SU-DHL-6 (cell line): Measurements from ENCODE around the gene LTBP2.

Experiments used
- H2AFZ ChIP-seq: fragments of 200-600 bp; sonication (generic); 2 replicates; pipeline ENCODE4 v1.6.1; 2014; ENCODE audit warnings: low read depth, mild to moderate bottlenecking, moderate library complexity, mixed read lengths, antibody characterized with exemption, low read length; ENCODE audit not compliant: severe bottlenecking
- H3F3A ChIP-seq: fragments of 200-600 bp; shearing (Covaris generic); 2 replicates; pipeline ENCODE4 v1.6.0; 2016; ENCODE audit warnings: antibody characterized with exemption, mild to moderate bottlenecking; ENCODE audit not compliant: insufficient read depth
- H3K27ac ChIP-seq: fragments of 200-600 bp; sonication (generic); 2 replicates; pipeline ENCODE4 v1.5.1; 2016; ENCODE audit warnings: low read depth, mild to moderate bottlenecking, low read length, moderate library complexity, mixed read lengths
- H3K27me3 ChIP-seq: fragments of 200-600 bp; sonication (generic), shearing (Covaris generic); 2 replicates; pipeline ENCODE4 v1.6.0; 2014; ENCODE audit warnings: mild to moderate bottlenecking, low read length
- H3K36me3 ChIP-seq: fragments of 200-600 bp; sonication (generic); 2 replicates; pipeline ENCODE4 v1.6.1; 2014; ENCODE audit warnings: mild to moderate bottlenecking, low read length, mixed read lengths
- H3K4me2 ChIP-seq: fragments of 300-600, 200-600 bp; shearing (Covaris generic), sonication (generic); 2 replicates; pipeline ENCODE4 v1.6.0; 2014; ENCODE audit warnings: low read length, low read depth, mild to moderate bottlenecking; ENCODE audit not compliant: poor library complexity, severe bottlenecking
- H3K4me3 ChIP-seq: fragments of 200-600 bp; sonication (generic); 2 replicates; pipeline ENCODE4 v1.5.1; 2014; ENCODE audit warnings: antibody characterized with exemption, low read length, mild to moderate bottlenecking, mixed read lengths; ENCODE audit not compliant: insufficient read depth, poor library complexity, severe bottlenecking
- H3K79me2 ChIP-seq: fragments of 200-600 bp; sonication (generic); 2 replicates; pipeline ENCODE4 v1.6.1; 2014; ENCODE audit warnings: mild to moderate bottlenecking, low read length, moderate library complexity; ENCODE audit not compliant: insufficient read depth
- H3K9ac ChIP-seq: fragments of 200-600 bp; sonication (generic); 2 replicates; pipeline ENCODE4 v1.7.0; 2014; ENCODE audit warnings: mild to moderate bottlenecking, low read length
- H3K9me2 ChIP-seq: fragments of 200-600 bp; sonication (generic); replicated peaks from 2 replicates; pipeline ENCODE4 v1.6.1; 2014; ENCODE audit warnings: low read length; ENCODE audit not compliant: insufficient read depth
- H3K9me3 ChIP-seq: fragments of 200-600 bp; sonication (generic); 2 replicates; pipeline ENCODE4 v1.6.1; 2014; ENCODE audit warnings: low read length, mixed read lengths; ENCODE audit not compliant: insufficient read depth
- H4K20me1 ChIP-seq: fragments of 200-600 bp; sonication (generic); 2 replicates; pipeline ENCODE4 v1.6.1; 2014; ENCODE audit warnings: low read depth, mild to moderate bottlenecking, antibody characterized with exemption, low read length, moderate library complexity, mixed read lengths
- CTCF ChIP-seq: fragments of 200-600 bp; sonication (generic); IDR thresholded peaks from one replicate; pipeline ENCODE4 v1.5.1; 2017; ENCODE audit warnings: antibody characterized with exemption, mild to moderate bottlenecking, low read length, moderate library complexity; ENCODE audit not compliant: insufficient read depth, poor library complexity, severe bottlenecking
- EZH2phosphoT487 ChIP-seq: fragments of 200-600 bp; sonication (generic), shearing (Covaris generic); conservative IDR thresholded peaks from 2 replicates; pipeline ENCODE4 v1.6.1; 2018; ENCODE audit warnings: mild to moderate bottlenecking, antibody characterized with exemption, low read length, moderate library complexity, mixed read lengths

The LTBP2 gene

DNA sequence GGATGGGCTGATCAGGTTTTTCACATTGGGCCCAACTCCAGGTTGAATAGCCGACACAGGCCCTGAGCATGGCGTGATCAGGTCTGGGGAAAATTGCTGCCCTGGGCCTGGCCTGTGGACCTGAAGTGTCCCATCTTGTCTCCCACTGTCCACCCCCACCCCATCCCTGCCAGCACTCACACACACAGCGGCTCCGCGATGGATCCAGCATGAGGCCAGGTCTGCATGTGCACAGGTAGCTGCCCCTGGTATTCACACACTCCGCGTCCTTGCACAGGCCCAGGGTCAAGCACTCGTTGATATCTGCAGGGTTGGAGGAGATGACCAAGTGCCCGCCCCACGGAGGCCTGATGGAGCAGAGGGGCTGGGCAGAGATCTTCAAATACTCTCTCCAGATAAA, 79.8 kb downstream of the LTBP2 start:
- TF ChIP-seq CTCF (no peak), EZH2phosphoT487 (no peak)
- Histone ChIP-seq H3K9me3 (no peaks in the 10 kb centered on the region), H3K9me2 (no peaks in the 10 kb centered on the region), H3K79me2 (no peaks in the 10 kb centered on the region), H4K20me1 (no peaks in the 10 kb centered on the region), H3K4me3 (no peak overlapping the region), H3K36me3 (no peaks in the 10 kb centered on the region), H3K27ac (no peak overlapping the region), H3K27me3 (no peaks in the 10 kb centered on the region), H3K4me2 (no peak overlapping the region), H3K9ac (no peak overlapping the region), H2AFZ (no peak overlapping the region), H3F3A (no peaks in the 10 kb centered on the region)

- Histone ChIP-seq H4K20me1 (no peaks in the 10 kb centered on the region), H3K27ac (no peak overlapping the region), H3K9me3 (no peaks in the 10 kb centered on the region), H3K4me3 (no peak overlapping the region), H3K79me2 (no peaks in the 10 kb centered on the region), H3F3A (no peaks in the 10 kb centered on the region), H2AFZ (no peak overlapping the region), H3K9me2 (no peaks in the 10 kb centered on the region), H3K9ac (no peak overlapping the region), H3K27me3 (no peaks in the 10 kb centered on the region), H3K36me3 (no peaks in the 10 kb centered on the region), H3K4me2 (no peak overlapping the region)
- no peak for TF ChIP-seq EZH2phosphoT487
- no peak for TF ChIP-seq CTCF
Measured at GRCh38 chr14:74531467-74531866, 80.6 kb downstream of the LTBP2 start.

DNA sequence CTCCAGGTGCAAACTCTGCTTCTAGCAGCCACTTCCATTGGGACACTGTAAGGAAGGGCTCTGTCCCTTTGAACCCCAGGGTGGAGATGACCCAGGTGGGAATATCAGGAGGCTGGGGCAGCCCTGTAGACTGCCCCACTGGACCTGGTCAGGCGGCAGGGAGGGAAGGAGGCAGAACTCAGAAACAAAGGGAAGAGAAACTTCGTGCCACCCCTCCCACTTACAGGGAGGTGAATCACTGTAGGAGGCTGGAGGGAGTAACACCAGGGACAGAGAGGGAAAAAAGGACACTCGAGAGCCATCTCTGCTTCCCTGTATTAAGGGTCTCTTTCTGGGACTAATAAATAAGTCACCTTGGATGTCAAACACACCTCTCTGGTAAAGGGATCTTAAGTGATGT, 81.0 kb downstream of the LTBP2 start:
- no peak for TF ChIP-seq CTCF
- no peak for TF ChIP-seq EZH2phosphoT487
- H3K9me2 ChIP-seq = no peaks in the 10 kb centered on the region
- no peak overlapping the region for H3K9ac ChIP-seq
- H3K4me3 ChIP-seq = no peak overlapping the region
- H4K20me1 ChIP-seq = no peaks in the 10 kb centered on the region
- no peaks in the 10 kb centered on the region for H3K27me3 ChIP-seq
- no peaks in the 10 kb centered on the region for H3K9me3 ChIP-seq
- H3K79me2 ChIP-seq = no peaks in the 10 kb centered on the region
- no peak overlapping the region for H2AFZ ChIP-seq
- no peak overlapping the region for H3K27ac ChIP-seq
- no peak overlapping the region for H3K4me2 ChIP-seq
- H3F3A ChIP-seq = no peaks in the 10 kb centered on the region
- no peaks in the 10 kb centered on the region for H3K36me3 ChIP-seq

DNA sequence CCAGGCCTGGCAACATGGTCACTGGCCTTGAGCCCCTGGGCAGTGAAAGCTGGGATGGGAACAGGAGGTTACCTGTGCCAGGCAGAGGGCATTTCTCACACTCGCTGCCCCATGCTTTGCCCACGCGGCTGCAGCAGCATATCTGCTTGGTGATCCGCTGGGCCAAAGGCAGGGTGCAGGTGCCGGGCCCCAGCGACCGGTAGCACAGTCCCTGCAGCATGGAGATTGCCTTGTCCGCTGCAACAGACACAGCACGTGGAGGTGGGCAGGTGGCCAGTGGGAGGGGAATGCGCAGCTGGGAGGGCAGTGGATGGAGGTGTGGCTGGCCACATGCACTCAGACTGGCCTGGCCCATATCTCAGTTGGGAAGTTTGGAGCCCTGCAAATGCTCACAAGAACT, 83.2 kb downstream of the LTBP2 start:
- H3K4me2 ChIP-seq = no peak overlapping the region
- no peak overlapping the region for H2AFZ ChIP-seq
- H3K4me3 ChIP-seq = no peak overlapping the region
- H3K27me3 ChIP-seq = no peaks in the 10 kb centered on the region
- TF ChIP-seq CTCF (no peak), EZH2phosphoT487 (no peak)
- H3K79me2 ChIP-seq = no peaks in the 10 kb centered on the region
- H3F3A ChIP-seq = no peaks in the 10 kb centered on the region
- no peak overlapping the region for H3K27ac ChIP-seq
- no peaks in the 10 kb centered on the region for H4K20me1 ChIP-seq
- H3K9ac ChIP-seq = no peak overlapping the region
- H3K9me3 ChIP-seq = no peaks in the 10 kb centered on the region
- H3K9me2 ChIP-seq = no peaks in the 10 kb centered on the region
- H3K36me3 ChIP-seq = no peaks in the 10 kb centered on the region
